DND-41 (cell line): ENCODE data around the gene RAD51B.

Experiments
- ATAC-seq: fragments of 200-7000 bp; cut with Tn5 transposase; 3 replicates; pipeline ENCODE4 v1.9.1; 2021; ENCODE audit warnings: low read depth; ENCODE audit not compliant: insufficient read depth
- DNase-seq: peaks from one replicate; pipeline ENCODE4 v3.0.0-alpha.2; 2020
- H2AFZ ChIP-seq: 2 replicates; pipeline ENCODE4 v1.6.0; 2012; ENCODE audit warnings: low read depth, low read length
- H3K27ac ChIP-seq: 2 replicates; pipeline ENCODE4 v1.5.1; 2012; ENCODE audit warnings: low read length, inconsistent platforms
- H3K27me3 ChIP-seq: fragments of 200-600 bp; sonication (generic); 2 replicates; pipeline ENCODE4 v1.6.0; 2012; ENCODE audit warnings: low read length, mild to moderate bottlenecking, inconsistent platforms; ENCODE audit not compliant: insufficient read depth, poor library complexity
- H3K36me3 ChIP-seq: 2 replicates; pipeline ENCODE4 v1.5.1; 2012; ENCODE audit warnings: low read length, inconsistent platforms; ENCODE audit not compliant: insufficient read depth
- H3K4me1 ChIP-seq: 2 replicates; pipeline ENCODE4 v1.5.1; 2012; ENCODE audit warnings: mild to moderate bottlenecking, low read length; ENCODE audit not compliant: insufficient read depth
- H3K4me2 ChIP-seq: 2 replicates; pipeline ENCODE4 v1.6.0; 2012; ENCODE audit warnings: mild to moderate bottlenecking, moderate library complexity, low read length, inconsistent platforms; ENCODE audit not compliant: insufficient read depth
- H3K4me3 ChIP-seq, 2 experiments: fragments of 200-600 bp in 1 of 2; shearing (Covaris generic) in 1 of 2; 2 replicates each; pipeline ENCODE4 v1.5.1; 2012 to 2016; ENCODE audit warnings: inconsistent platforms in 2 of 2, low read length in 2 of 2, mild to moderate bottlenecking in 2 of 2, low read depth in 1 of 2, moderate library complexity in 1 of 2
- H3K79me2 ChIP-seq: 2 replicates; pipeline ENCODE4 v1.6.0; 2012; ENCODE audit warnings: low read length, inconsistent platforms; ENCODE audit not compliant: insufficient read depth
- H3K9ac ChIP-seq: 2 replicates; pipeline ENCODE4 v1.6.0; 2012; ENCODE audit warnings: low read depth, mild to moderate bottlenecking, inconsistent platforms, low read length, moderate library complexity
- H3K9me3 ChIP-seq: 2 replicates; pipeline ENCODE4 v1.5.1; 2012; ENCODE audit warnings: low read length, moderate library complexity, mild to moderate bottlenecking, inconsistent platforms; ENCODE audit not compliant: insufficient read depth, severe bottlenecking
- H4K20me1 ChIP-seq: 2 replicates; pipeline ENCODE4 v1.6.0; 2012; ENCODE audit warnings: low read length; ENCODE audit not compliant: insufficient read depth
- CTCF ChIP-seq: IDR thresholded peaks from 2 replicates; pipeline ENCODE4 v1.5.1; 2012; ENCODE audit warnings: borderline replicate concordance, low read length, moderate library complexity, mild to moderate bottlenecking; ENCODE audit not compliant: poor library complexity, severe bottlenecking; ENCODE audit errors: extremely low read depth
- EZH2 ChIP-seq: IDR thresholded peaks from 3 replicates; pipeline ENCODE4 v1.6.1; 2012; ENCODE audit warnings: borderline replicate concordance, low read depth, mild to moderate bottlenecking, moderate library complexity, low read length, inconsistent platforms; ENCODE audit not compliant: severe bottlenecking

RAD51B gene

DNA sequence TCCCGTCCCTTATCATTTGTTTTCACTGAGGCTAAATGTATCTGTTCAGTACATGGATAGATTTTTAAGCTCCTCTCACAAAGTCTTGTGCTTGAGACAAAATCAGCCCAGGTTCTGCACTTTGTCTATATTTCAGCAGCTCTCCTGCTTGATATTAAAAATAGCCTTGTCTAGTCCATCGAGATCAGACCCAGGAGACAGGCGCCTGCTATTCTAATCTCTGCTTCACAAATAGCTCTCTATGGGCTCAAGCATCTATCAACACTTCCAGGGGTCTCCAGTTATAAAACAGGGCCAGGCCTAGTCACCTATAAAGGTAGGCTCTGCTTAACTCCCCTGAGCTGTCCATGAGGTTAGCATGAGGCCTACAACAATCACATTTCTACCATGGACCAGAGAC lies 910.8 kb downstream of the RAD51B start:
- Histone ChIP-seq H3K79me2 (no peaks in the 10 kb centered on the region), H3K9ac (no peak overlapping the region), H3K27ac (no peak overlapping the region), H3K36me3 (no peaks in the 10 kb centered on the region), H3K9me3 (no peaks in the 10 kb centered on the region), H3K4me3 (no peak overlapping the region), H3K4me1 (peaks cover 7% of the 10 kb centered on the region; the same call in 1 of the 2 replicates), H4K20me1 (no peaks in the 10 kb centered on the region), H2AFZ (no peak overlapping the region), H3K27me3 (no peaks in the 10 kb centered on the region), H3K4me2 (no peak overlapping the region)
- no peak for ATAC-seq
- TF ChIP-seq CTCF (no peak), EZH2 (no peak)
- DNase-seq = no peak

DNA sequence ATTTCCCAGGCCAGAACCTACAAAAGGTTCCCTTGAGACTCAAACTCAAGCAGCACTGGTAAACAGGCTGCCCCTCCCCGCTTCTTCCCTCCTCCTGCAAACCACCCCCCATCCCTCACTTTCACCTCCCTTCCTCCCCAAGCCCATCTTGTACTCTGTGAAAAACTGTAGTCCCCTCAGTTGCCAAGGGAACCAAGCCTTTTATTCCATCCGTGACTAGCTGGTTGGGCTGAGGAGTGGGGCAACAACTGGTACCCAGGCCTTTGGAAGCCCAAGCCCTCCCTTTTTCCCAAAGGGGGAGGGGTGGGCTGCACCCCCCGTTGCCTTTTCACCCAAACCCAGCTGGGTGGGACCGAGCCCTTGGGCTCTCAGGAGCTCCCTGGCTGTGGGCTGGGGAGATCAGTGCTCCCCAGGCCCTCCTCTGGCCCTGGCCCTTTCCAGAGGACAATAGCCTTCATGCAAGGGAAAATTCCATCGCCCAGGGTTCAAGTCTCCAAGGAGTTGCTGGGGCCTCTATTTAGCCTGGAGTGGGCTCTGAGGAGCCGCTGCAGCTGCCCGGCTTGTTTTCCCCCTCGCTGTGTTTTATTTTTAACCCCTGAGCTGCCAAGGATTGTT lies 911.3 kb downstream of the RAD51B start:
- Histone ChIP-seq H3K27ac (no peak overlapping the region), H3K9me3 (no peaks in the 10 kb centered on the region), H3K4me3 (no peak overlapping the region), H2AFZ (no peak overlapping the region), H4K20me1 (no peaks in the 10 kb centered on the region), H3K79me2 (no peaks in the 10 kb centered on the region), H3K36me3 (no peaks in the 10 kb centered on the region), H3K4me1 (peaks cover 7% of the 10 kb centered on the region; the same call in 1 of the 2 replicates), H3K9ac (no peak overlapping the region), H3K27me3 (no peaks in the 10 kb centered on the region), H3K4me2 (no peak overlapping the region)
- TF ChIP-seq CTCF (no peak), EZH2 (no peak)
- ATAC-seq (no peak), DNase-seq (no peak)

- Histone ChIP-seq H3K4me2 (no peak overlapping the region), H3K79me2 (no peaks in the 10 kb centered on the region), H3K27me3 (no peaks in the 10 kb centered on the region), H3K9ac (no peak overlapping the region), H3K9me3 (no peaks in the 10 kb centered on the region), H3K27ac (no peak overlapping the region), H2AFZ (no peak overlapping the region), H3K4me3 (no peak overlapping the region), H4K20me1 (no peaks in the 10 kb centered on the region), H3K36me3 (no peaks in the 10 kb centered on the region), H3K4me1 (peaks cover 7% of the 10 kb centered on the region; the same call in 1 of the 2 replicates)
- ATAC-seq (no peak), DNase-seq (no peak)
- TF ChIP-seq EZH2 = no peak
- TF ChIP-seq CTCF = no peak
These were observed 913.7 kb downstream of the RAD51B start for GRCh38 chr14:68733086-68733914.
